Prostate gland (tissue), 2 donors: Measurements from ENCODE around the gene WARS2. TPM values are rescaled to one million over a fixed set of nuclear protein-coding genes. Genes with fewer than 3 reads are reported as not detected.

Experiments
- DNase-seq: peaks from one replicate; pipeline ENCODE4 v3.0.0-alpha.2; 2019; ENCODE audit warnings: low spot score
- H3K27ac ChIP-seq, 2 donors: fragments of 200-600 bp; sonication (generic); 2 replicates each; pipeline ENCODE4 v1.5.1; 2017 to 2019
- H3K27me3 ChIP-seq: fragments of 200-600 bp; sonication (generic); replicated peaks from 2 replicates; pipeline ENCODE4 v1.5.1; 2019; ENCODE audit not compliant: insufficient read depth
- H3K36me3 ChIP-seq, 2 donors: fragments of 200-600 bp; sonication (generic); 1 replicate in 1 of 2; 2 replicates in 1 of 2; pipeline versions ENCODE4 v1.5.1 to v1.8.1; 2017 to 2019
- H3K4me1 ChIP-seq: fragments of 200-600 bp; sonication (generic); replicated peaks from 2 replicates; pipeline ENCODE4 v1.5.1; 2019
- H3K4me3 ChIP-seq, 2 donors: fragments of 200-600 bp; sonication (generic); 2 replicates each; pipeline ENCODE4 v1.5.1; 2017 to 2019
- H3K9me3 ChIP-seq: fragments of 200-600 bp; sonication (generic); 2 replicates; pipeline ENCODE4 v1.5.1; 2017
- POLR2A ChIP-seq: fragments of 450-650 bp; IDR thresholded peaks from one replicate; pipeline ENCODE4 v1.6.1; 2016; ENCODE audit warnings: antibody characterized with exemption, mild to moderate bottlenecking
- POLR2AphosphoS5 ChIP-seq: sonication (generic); formaldehyde crosslinking; IDR thresholded peaks from one replicate; pipeline ENCODE4 v1.6.1; 2017; ENCODE audit warnings: antibody characterized with exemption
- WGBS: methylation state at CpG from one replicate; pipeline ENCODE4 v1.1.5; 2018; 5-methylcytosine and 5-hydroxymethylcytosine counted together
- intact Hi-C: fragments of 100-400 bp; cut with DNase I; formaldehyde crosslinking; loops from one replicate; pipeline ENCODE4 v1.14.2; 2022
- total RNA-seq, 2 donors: library from RNA; depleted of rRNA; stranded (reverse); fragments of >200 nt; gene quantifications; one replicate each; pipeline ENCODE4 v1.1.0, GENCODE V29; 2016
- TF ChIP-seq, protein P1 (sequence below), 4 experiments: fragments of 200-600 bp in 2 of 4; fragments of 450-650 bp in 2 of 4; sonication (generic) in 2 of 4; IDR thresholded peaks; 1 replicate in 3 of 4; 2 replicates in 1 of 4; pipeline ENCODE4 v1.5.1; 2016 to 2019; ENCODE audit warnings: antibody characterized with exemption in 4 of 4, mild to moderate bottlenecking in 2 of 4, moderate library complexity in 2 of 4

WARS2 gene
- total RNA-seq, 2 donors from 2014 or later, result 15.6 to 22.0 TPM

GRCh38 chr1:118989878-118990378 is 150.5 kb downstream of the WARS2 start:
- no peaks in the 10 kb centered on the region for H3K4me1 ChIP-seq
- intact Hi-C loops, result loop anchor here (5.0 kb wide), 1 partner anchor 688 kb away; no protein-coding TSS in a partner anchor
- DNase-seq, result no peak
- H3K27ac ChIP-seq, result no peak overlapping the region
- H3K27me3 ChIP-seq, result peaks cover 90% of the 10 kb centered on the region
- no peaks in the 10 kb centered on the region for H3K36me3 ChIP-seq
- no peak overlapping the region for H3K4me3 ChIP-seq
- TF ChIP-seq, protein P1, sequence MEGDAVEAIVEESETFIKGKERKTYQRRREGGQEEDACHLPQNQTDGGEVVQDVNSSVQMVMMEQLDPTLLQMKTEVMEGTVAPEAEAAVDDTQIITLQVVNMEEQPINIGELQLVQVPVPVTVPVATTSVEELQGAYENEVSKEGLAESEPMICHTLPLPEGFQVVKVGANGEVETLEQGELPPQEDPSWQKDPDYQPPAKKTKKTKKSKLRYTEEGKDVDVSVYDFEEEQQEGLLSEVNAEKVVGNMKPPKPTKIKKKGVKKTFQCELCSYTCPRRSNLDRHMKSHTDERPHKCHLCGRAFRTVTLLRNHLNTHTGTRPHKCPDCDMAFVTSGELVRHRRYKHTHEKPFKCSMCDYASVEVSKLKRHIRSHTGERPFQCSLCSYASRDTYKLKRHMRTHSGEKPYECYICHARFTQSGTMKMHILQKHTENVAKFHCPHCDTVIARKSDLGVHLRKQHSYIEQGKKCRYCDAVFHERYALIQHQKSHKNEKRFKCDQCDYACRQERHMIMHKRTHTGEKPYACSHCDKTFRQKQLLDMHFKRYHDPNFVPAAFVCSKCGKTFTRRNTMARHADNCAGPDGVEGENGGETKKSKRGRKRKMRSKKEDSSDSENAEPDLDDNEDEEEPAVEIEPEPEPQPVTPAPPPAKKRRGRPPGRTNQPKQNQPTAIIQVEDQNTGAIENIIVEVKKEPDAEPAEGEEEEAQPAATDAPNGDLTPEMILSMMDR (IDR thresholded peaks at IDR 0.05), result no peak
- no peak for TF ChIP-seq POLR2AphosphoS5
- no peak for TF ChIP-seq POLR2A
- no peaks in the 10 kb centered on the region for H3K9me3 ChIP-seq
- 19% methylated on average over 22 of the region's 22 CpGs for WGBS

DNA sequence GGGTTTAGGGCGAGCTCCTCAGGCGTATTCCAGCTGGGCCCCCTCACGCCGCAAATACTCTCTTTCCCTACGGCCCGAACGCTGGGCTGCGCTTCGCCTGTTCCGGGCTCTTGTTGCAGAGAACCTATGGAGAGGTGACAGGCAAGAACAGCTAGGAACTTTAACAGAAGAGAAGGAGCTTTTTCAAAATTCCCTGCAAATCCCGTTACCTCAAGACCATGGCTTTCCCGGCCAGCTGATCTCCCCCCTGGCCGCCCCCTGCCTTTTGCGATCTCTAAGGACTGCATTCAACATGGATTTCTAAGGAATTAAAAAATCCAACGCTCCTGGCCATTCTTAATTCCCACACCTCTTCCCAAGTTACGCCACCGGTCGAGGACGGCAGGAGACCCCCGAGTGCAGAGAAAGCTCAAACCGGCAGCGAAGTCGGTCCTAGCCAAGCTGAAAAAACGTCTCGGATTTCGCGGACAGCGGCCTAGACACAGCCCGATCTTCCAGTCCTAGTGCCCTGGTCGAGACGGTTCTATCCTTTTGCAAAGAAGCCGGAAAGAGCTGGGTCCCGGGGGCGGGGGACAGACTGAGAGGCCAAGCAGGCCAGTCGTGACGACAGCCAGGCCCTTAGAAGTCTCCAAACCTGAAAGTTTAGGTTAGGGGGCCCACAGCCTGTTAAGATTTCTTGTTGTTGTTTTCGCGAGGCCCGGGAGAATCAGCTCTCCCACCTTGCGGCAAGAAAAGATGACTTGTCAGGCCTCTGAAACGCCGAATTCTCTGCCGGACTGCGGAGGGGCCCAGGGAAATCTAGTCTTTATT is 151.2 kb downstream of the WARS2 start:
- TF ChIP-seq POLR2A, result no peak
- no peak for TF ChIP-seq POLR2AphosphoS5
- TF ChIP-seq, protein P1 (IDR thresholded peaks at IDR 0.05), result no peak
- Histone ChIP-seq H3K36me3 (no peaks in the 10 kb centered on the region), H3K4me3 (no peak overlapping the region), H3K9me3 (no peaks in the 10 kb centered on the region), H3K4me1 (no peaks in the 10 kb centered on the region), H3K27me3 (peaks cover 91% of the 10 kb centered on the region), H3K27ac (no peak overlapping the region)
- WGBS, result 15% methylated on average over 44 of the region's 44 CpGs
- intact Hi-C loops, result loop anchor here (5.0 kb wide), 1 partner anchor 687 kb away; no protein-coding TSS in a partner anchor
- DNase-seq, result no peak

- Histone ChIP-seq H3K4me1 (no peaks in the 10 kb centered on the region), H3K9me3 (no peaks in the 10 kb centered on the region), H3K4me3 (peak within 1 kb of the TSS; percentile 7 to 15), H3K27ac (no peak within 1 kb of the TSS), H3K36me3 (no peaks in the 10 kb centered on the region), H3K27me3 (peaks cover 93% of the 10 kb centered on the region)
- intact Hi-C loops, result loop anchor here (5.0 kb wide), 1 partner anchor 686 kb away; no protein-coding TSS in a partner anchor
- TF ChIP-seq, protein P1 (IDR thresholded peaks at IDR 0.05), result no peak
- TF ChIP-seq POLR2A (no peak), POLR2AphosphoS5 (no peak)
- DNase-seq, result no peak
- 10% methylated on average over 31 of the region's 31 CpGs for WGBS
Measured at GRCh38 chr1:118988186-118989005, 152.1 kb downstream of the WARS2 start, which contains the start of gene TBX15. TSS of gene TBX15 (minus strand) at chr1:118988343. CDS start at chr1:118987795, 548 bp downstream.

GRCh38 chr1:118987468-118988185 is 152.8 kb downstream of the WARS2 start:
- no peak for TF ChIP-seq POLR2A
- TF ChIP-seq, protein P1 (IDR thresholded peaks at IDR 0.05), result no peak
- TF ChIP-seq POLR2AphosphoS5, result no peak
- intact Hi-C loops, result loop anchor here (5.0 kb wide), 1 partner anchor 685 kb away; no protein-coding TSS in a partner anchor
- H3K27ac ChIP-seq, result no peak overlapping the region
- H3K9me3 ChIP-seq, result no peaks in the 10 kb centered on the region
- peaks cover 93% of the 10 kb centered on the region for H3K27me3 ChIP-seq
- WGBS, result 3% methylated on average over 65 of the region's 65 CpGs
- H3K36me3 ChIP-seq, result no peaks in the 10 kb centered on the region
- DNase-seq, result no peak
- H3K4me3 ChIP-seq, result peak overlapping the region; percentile 7 to 15
- no peaks in the 10 kb centered on the region for H3K4me1 ChIP-seq
